Measurements from ENCODE around the gene CEACAM18.
A peak's percentile ranks its signal among the peaks of the same experiment; 100 is the strongest.

Gene CEACAM18

DNA sequence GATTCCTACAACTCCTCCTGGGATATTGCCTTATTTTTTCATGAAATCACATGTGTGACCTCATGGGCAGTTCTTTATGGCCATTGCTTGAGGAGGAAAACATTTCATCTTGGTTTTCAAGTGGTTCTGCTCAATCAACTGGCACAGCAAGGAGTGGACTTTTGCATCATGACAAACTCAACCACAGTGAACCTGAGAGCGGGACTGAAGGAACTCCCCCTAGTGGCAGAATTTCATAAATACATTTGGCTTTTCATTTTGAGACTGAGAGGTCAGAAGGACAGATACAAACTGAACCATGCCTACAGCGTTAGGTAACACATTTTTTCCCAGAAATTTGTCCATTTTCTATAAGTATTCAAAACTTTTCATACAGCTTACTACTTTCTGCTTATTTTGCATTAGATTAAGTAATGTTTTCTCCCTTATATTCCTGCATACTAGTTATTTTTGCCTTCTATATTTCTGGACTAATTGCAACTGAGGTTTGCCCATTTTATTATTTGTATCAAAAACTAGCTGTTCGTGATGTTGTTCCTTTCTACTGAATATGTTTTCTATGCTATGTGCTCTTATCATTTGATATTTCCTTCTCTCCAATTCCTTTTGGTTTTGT, 36.6 kb downstream of the CEACAM18 start:
- Histone ChIP-seq H3K9me3 (ENCODE audit: control insufficient read depth, low read length) (peaks cover 8% of the 10 kb centered on the region), H3K4me3 (ENCODE audit: low read length) (no peak overlapping the region), H3K4me1 (ENCODE audit: control insufficient read depth, insufficient read depth, low read length) (no peaks in the 10 kb centered on the region), H3K36me3 (ENCODE audit: control insufficient read depth, insufficient read depth, low read length, severe bottlenecking) (no peaks in the 10 kb centered on the region), H3K9ac (ENCODE audit: low read length) (no peak overlapping the region), H3K27me3 (replicated peaks; ENCODE audit: control insufficient read depth, insufficient read depth, low read length) (peaks cover 5% of the 10 kb centered on the region)
- peak; percentile 76 for DNase-seq (ENCODE audit: low read depth)

GRCh38 chr19:51520728-51521127, 42.4 kb downstream of the CEACAM18 start:
- H3K9ac ChIP-seq (ENCODE audit: low read length), result no peak overlapping the region
- peaks cover 14% of the 10 kb centered on the region for H3K9me3 ChIP-seq (ENCODE audit: control insufficient read depth, low read length)
- H3K4me1 ChIP-seq (ENCODE audit: control insufficient read depth, insufficient read depth, low read length), result no peaks in the 10 kb centered on the region
- H3K27me3 ChIP-seq (replicated peaks; ENCODE audit: control insufficient read depth, insufficient read depth, low read length), result peaks cover 3% of the 10 kb centered on the region
- H3K4me3 ChIP-seq (ENCODE audit: low read length), result no peak overlapping the region
- H3K36me3 ChIP-seq (ENCODE audit: control insufficient read depth, insufficient read depth, low read length, severe bottlenecking), result no peaks in the 10 kb centered on the region
- DNase-seq (ENCODE audit: low read depth), result no peak

DNA sequence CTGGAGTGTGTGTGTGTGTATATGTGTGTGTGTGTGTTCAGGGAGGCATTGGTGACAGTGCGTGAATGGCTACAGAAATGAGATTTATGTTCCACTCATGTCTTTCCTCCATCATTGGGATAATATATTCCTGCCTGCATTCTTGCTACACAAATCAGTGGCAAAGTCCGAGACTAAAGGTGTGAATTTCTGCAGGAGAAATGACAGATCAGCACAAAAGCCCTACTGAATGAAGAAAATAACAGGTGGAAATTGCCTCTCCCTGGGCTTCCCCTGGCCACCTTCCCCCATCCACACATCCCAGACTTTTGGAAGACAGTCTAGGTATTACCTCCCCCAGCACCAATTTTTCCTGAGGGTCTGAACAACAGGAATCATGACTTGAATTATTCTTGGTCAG, 43.0 kb downstream of the CEACAM18 start:
- Histone ChIP-seq H3K4me3 (ENCODE audit: low read length) (no peak overlapping the region), H3K9ac (ENCODE audit: low read length) (no peak overlapping the region), H3K27me3 (replicated peaks; ENCODE audit: control insufficient read depth, insufficient read depth, low read length) (peaks cover 3% of the 10 kb centered on the region), H3K36me3 (ENCODE audit: control insufficient read depth, insufficient read depth, low read length, severe bottlenecking) (no peaks in the 10 kb centered on the region), H3K9me3 (ENCODE audit: control insufficient read depth, low read length) (peaks cover 14% of the 10 kb centered on the region), H3K4me1 (ENCODE audit: control insufficient read depth, insufficient read depth, low read length) (no peaks in the 10 kb centered on the region)
- DNase-seq (ENCODE audit: low read depth), result no peak

- Histone ChIP-seq H3K4me1 (ENCODE audit: control insufficient read depth, insufficient read depth, low read length) (no peaks in the 10 kb centered on the region), H3K9me3 (ENCODE audit: control insufficient read depth, low read length) (peaks cover 14% of the 10 kb centered on the region), H3K9ac (ENCODE audit: low read length) (no peak overlapping the region), H3K4me3 (ENCODE audit: low read length) (no peak overlapping the region), H3K36me3 (ENCODE audit: control insufficient read depth, insufficient read depth, low read length, severe bottlenecking) (no peaks in the 10 kb centered on the region), H3K27me3 (replicated peaks; ENCODE audit: control insufficient read depth, insufficient read depth, low read length) (peaks cover 3% of the 10 kb centered on the region)
- DNase-seq (ENCODE audit: low read depth), result no peak
These were observed 43.4 kb downstream of the CEACAM18 start for GRCh38 chr19:51521781-51522180.

DNA sequence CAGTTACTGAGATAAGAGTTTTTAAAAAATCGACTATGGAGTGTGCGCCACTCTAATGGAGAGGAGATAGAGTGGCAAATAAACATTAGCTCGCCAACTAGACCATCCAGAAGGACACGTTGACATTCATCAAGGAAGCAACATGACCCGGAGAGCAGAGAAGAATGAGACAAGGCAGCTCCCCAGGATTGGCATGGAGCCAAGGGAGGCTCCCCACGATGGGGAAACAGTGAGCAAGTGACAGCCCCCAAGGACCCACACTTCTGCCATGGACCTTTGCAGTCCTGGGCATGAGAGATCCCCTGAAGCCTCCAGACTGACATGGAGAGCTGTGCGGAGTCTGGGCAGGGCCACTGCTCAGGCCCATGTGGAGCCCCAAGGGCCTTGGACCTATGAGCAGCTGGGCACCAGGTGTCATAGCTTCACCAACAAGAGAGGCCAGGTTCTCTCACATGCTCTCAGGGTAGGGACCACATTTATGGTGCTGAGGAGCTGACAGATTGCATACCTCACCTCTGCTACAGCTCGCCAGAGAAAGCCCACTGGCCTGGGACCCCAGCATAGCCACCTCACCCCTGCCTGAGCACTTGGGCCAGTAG, 46.4 kb downstream of the CEACAM18 start:
- H3K4me1 ChIP-seq (ENCODE audit: control insufficient read depth, insufficient read depth, low read length), result no peaks in the 10 kb centered on the region
- peaks cover 6% of the 10 kb centered on the region for H3K9me3 ChIP-seq (ENCODE audit: control insufficient read depth, low read length)
- no peaks in the 10 kb centered on the region for H3K36me3 ChIP-seq (ENCODE audit: control insufficient read depth, insufficient read depth, low read length, severe bottlenecking)
- peaks cover 6% of the 10 kb centered on the region for H3K27me3 ChIP-seq (replicated peaks; ENCODE audit: control insufficient read depth, insufficient read depth, low read length)
- DNase-seq (ENCODE audit: low read depth), result no peak
- no peak overlapping the region for H3K9ac ChIP-seq (ENCODE audit: low read length)
- no peak overlapping the region for H3K4me3 ChIP-seq (ENCODE audit: low read length)

GRCh38 chr19:51525651-51526050, 47.3 kb downstream of the CEACAM18 start:
- Histone ChIP-seq H3K4me3 (ENCODE audit: low read length) (no peak overlapping the region), H3K4me1 (ENCODE audit: control insufficient read depth, insufficient read depth, low read length) (no peaks in the 10 kb centered on the region), H3K27me3 (replicated peaks; ENCODE audit: control insufficient read depth, insufficient read depth, low read length) (peaks cover 6% of the 10 kb centered on the region), H3K36me3 (ENCODE audit: control insufficient read depth, insufficient read depth, low read length, severe bottlenecking) (no peaks in the 10 kb centered on the region), H3K9me3 (ENCODE audit: control insufficient read depth, low read length) (peaks cover 6% of the 10 kb centered on the region), H3K9ac (ENCODE audit: low read length) (no peak overlapping the region)
- DNase-seq (ENCODE audit: low read depth), result no peak

DNA sequence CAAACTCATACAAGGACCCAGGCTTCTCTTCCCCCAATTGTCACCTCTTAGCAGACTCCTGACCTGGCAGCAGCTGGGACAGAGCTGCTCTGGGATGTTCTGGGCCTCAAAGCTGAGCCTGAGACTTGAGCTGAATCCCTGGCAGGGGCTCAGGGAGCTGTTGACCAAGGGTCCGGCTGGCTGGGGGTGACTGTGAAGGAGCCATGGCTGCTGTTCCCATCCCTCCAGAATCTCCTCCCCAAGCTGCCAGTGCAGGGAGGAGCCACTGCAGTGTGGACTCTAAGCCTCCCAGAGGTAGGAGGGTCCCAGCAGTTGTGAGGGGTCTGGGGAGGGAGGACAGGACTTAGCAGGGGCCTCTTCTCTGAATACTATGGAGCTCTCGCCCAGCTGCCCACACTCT, 51.0 kb downstream of the CEACAM18 start:
- H3K9ac ChIP-seq (ENCODE audit: low read length), result no peak overlapping the region
- no peak for DNase-seq (ENCODE audit: low read depth)
- H3K4me1 ChIP-seq (ENCODE audit: control insufficient read depth, insufficient read depth, low read length), result no peaks in the 10 kb centered on the region
- peaks cover 16% of the 10 kb centered on the region for H3K27me3 ChIP-seq (replicated peaks; ENCODE audit: control insufficient read depth, insufficient read depth, low read length)
- H3K4me3 ChIP-seq (ENCODE audit: low read length), result no peak overlapping the region
- H3K36me3 ChIP-seq (ENCODE audit: control insufficient read depth, insufficient read depth, low read length, severe bottlenecking), result no peaks in the 10 kb centered on the region
- H3K9me3 ChIP-seq (ENCODE audit: control insufficient read depth, low read length), result peaks cover 2% of the 10 kb centered on the region

- H3K9me3 ChIP-seq (ENCODE audit: control insufficient read depth, low read length), result peaks cover 3% of the 10 kb centered on the region
- peaks cover 16% of the 10 kb centered on the region for H3K27me3 ChIP-seq (replicated peaks; ENCODE audit: control insufficient read depth, insufficient read depth, low read length)
- no peaks in the 10 kb centered on the region for H3K36me3 ChIP-seq (ENCODE audit: control insufficient read depth, insufficient read depth, low read length, severe bottlenecking)
- no peaks in the 10 kb centered on the region for H3K4me1 ChIP-seq (ENCODE audit: control insufficient read depth, insufficient read depth, low read length)
- DNase-seq (ENCODE audit: low read depth), result no peak
- H3K9ac ChIP-seq (ENCODE audit: low read length), result no peak overlapping the region
- no peak overlapping the region for H3K4me3 ChIP-seq (ENCODE audit: low read length)
These were observed 52.3 kb downstream of the CEACAM18 start for GRCh38 chr19:51530616-51531015.

- Histone ChIP-seq H3K9ac (ENCODE audit: low read length) (no peak within 1 kb of the TSS), H3K36me3 (ENCODE audit: control insufficient read depth, insufficient read depth, low read length, severe bottlenecking) (no peaks in the 10 kb centered on the region), H3K4me1 (ENCODE audit: control insufficient read depth, insufficient read depth, low read length) (no peaks in the 10 kb centered on the region), H3K9me3 (ENCODE audit: control insufficient read depth, low read length) (peaks cover 6% of the 10 kb centered on the region), H3K27me3 (replicated peaks; ENCODE audit: control insufficient read depth, insufficient read depth, low read length) (peaks cover 16% of the 10 kb centered on the region), H3K4me3 (ENCODE audit: low read length) (no peak within 1 kb of the TSS)
- no peak for DNase-seq (ENCODE audit: low read depth)
These were observed 53.3 kb downstream of the CEACAM18 start, which contains the start of gene SIGLEC6 for GRCh38 chr19:51531349-51532315. Gene SIGLEC6, minus strand, starts transcription at chr19:51531670. Its CDS starts 22 bp downstream, at chr19:51531648.

GRCh38 chr19:51535535-51535934, 57.2 kb downstream of the CEACAM18 start:
- H3K9ac ChIP-seq (ENCODE audit: low read length), result no peak overlapping the region
- DNase-seq (ENCODE audit: low read depth), result no peak
- H3K9me3 ChIP-seq (ENCODE audit: control insufficient read depth, low read length), result peaks cover 6% of the 10 kb centered on the region
- no peak overlapping the region for H3K4me3 ChIP-seq (ENCODE audit: low read length)
- no peaks in the 10 kb centered on the region for H3K4me1 ChIP-seq (ENCODE audit: control insufficient read depth, insufficient read depth, low read length)
- no peaks in the 10 kb centered on the region for H3K36me3 ChIP-seq (ENCODE audit: control insufficient read depth, insufficient read depth, low read length, severe bottlenecking)
- H3K27me3 ChIP-seq (replicated peaks; ENCODE audit: control insufficient read depth, insufficient read depth, low read length), result peaks cover 19% of the 10 kb centered on the region

GRCh38 chr19:51539821-51540366, 61.6 kb downstream of the CEACAM18 start:
- H3K9ac ChIP-seq (ENCODE audit: low read length), result no peak overlapping the region
- no peaks in the 10 kb centered on the region for H3K36me3 ChIP-seq (ENCODE audit: control insufficient read depth, insufficient read depth, low read length, severe bottlenecking)
- no peaks in the 10 kb centered on the region for H3K4me1 ChIP-seq (ENCODE audit: control insufficient read depth, insufficient read depth, low read length)
- no peak overlapping the region for H3K4me3 ChIP-seq (ENCODE audit: low read length)
- peaks cover 6% of the 10 kb centered on the region for H3K9me3 ChIP-seq (ENCODE audit: control insufficient read depth, low read length)
- DNase-seq (ENCODE audit: low read depth), result no peak
- H3K27me3 ChIP-seq (replicated peaks; ENCODE audit: control insufficient read depth, insufficient read depth, low read length), result peaks cover 11% of the 10 kb centered on the region

Measured in adipocyte (in vitro differentiated cells).